ENCODE measurements around the gene TMEM115.

DNA sequence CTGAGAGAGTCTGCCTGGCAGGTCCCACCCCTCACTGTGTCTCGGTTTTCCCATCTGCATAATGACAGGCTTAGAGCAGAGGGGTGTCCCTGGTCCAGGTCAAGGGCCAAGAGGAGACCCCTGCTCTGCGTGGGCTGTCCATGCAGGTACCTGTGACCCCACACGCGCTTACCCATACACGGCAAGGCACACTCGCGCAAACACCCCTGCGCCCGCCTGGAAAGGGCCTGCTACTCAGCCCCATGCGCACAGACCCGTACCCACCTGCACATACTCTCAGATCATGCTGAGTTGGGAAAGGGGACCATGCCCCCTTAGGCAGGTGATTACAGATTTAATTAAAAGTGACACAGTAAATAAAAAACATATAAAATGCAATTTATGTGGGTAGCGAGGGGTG is 23.4 kb upstream of the TMEM115 start:
- TF ChIP-seq, protein P1, sequence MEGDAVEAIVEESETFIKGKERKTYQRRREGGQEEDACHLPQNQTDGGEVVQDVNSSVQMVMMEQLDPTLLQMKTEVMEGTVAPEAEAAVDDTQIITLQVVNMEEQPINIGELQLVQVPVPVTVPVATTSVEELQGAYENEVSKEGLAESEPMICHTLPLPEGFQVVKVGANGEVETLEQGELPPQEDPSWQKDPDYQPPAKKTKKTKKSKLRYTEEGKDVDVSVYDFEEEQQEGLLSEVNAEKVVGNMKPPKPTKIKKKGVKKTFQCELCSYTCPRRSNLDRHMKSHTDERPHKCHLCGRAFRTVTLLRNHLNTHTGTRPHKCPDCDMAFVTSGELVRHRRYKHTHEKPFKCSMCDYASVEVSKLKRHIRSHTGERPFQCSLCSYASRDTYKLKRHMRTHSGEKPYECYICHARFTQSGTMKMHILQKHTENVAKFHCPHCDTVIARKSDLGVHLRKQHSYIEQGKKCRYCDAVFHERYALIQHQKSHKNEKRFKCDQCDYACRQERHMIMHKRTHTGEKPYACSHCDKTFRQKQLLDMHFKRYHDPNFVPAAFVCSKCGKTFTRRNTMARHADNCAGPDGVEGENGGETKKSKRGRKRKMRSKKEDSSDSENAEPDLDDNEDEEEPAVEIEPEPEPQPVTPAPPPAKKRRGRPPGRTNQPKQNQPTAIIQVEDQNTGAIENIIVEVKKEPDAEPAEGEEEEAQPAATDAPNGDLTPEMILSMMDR (IDR thresholded peaks at IDR 0.05) = no peak
- TF ChIP-seq POLR2AphosphoS5 (IDR thresholded peaks at IDR 0.05) = no peak

All from prostate gland (tissue), 2 donors.